WTC11 (cell line): ENCODE results near the gene PAAF1. TPM values are rescaled to one million over a fixed set of nuclear protein-coding genes. Genes with fewer than 3 reads are reported as not detected.

Experiments used
- ATAC-seq: fragments of 200-7000 bp; cut with Tn5 transposase; 2 replicates; pipeline ENCODE4 v1.10.0; 2021; ENCODE audit warnings: mild to moderate bottlenecking, moderate library complexity
- CTCF ChIA-PET: fragments of 300-600 bp; sonication (Branson Sonifier 250); formaldehyde crosslinking; loops from one replicate; lab custom pipeline; 2021; ENCODE audit warnings: antibody characterized with exemption; lab: Charles Lee
- POLR2A ChIA-PET: fragments of 350-600 bp; sonication (Branson Sonifier 250); formaldehyde crosslinking; loops from one replicate; lab custom pipeline; 2021; ENCODE audit warnings: antibody characterized with exemption; lab: Charles Lee
- DNase-seq: peaks from one replicate; pipeline ENCODE4 v3.0.0; 2021; ENCODE audit warnings: low spot score
- H3K27ac Mint-ChIP-seq: 2 replicates; pipeline ENCODE4 v1.8.0; 2021; ENCODE audit warnings: mixed read lengths
- H3K27me3 Mint-ChIP-seq: 2 replicates; pipeline ENCODE4 v1.8.0; 2021; ENCODE audit warnings: low read depth, mild to moderate bottlenecking, moderate library complexity, mixed read lengths
- H3K36me3 Mint-ChIP-seq: 2 replicates; pipeline ENCODE4 v1.8.0; 2021; ENCODE audit warnings: mixed read lengths
- H3K4me1 Mint-ChIP-seq: 2 replicates; pipeline ENCODE4 v1.8.0; 2022; ENCODE audit warnings: mixed read lengths
- H3K4me3 Mint-ChIP-seq: 2 replicates; pipeline ENCODE4 v1.8.0; 2021; ENCODE audit warnings: mild to moderate bottlenecking, moderate library complexity, mixed read lengths
- H3K9me3 Mint-ChIP-seq: 2 replicates; pipeline ENCODE4 v1.8.0; 2021; ENCODE audit warnings: mixed read lengths
- CREB1 ChIP-seq: sonication (generic); formaldehyde crosslinking; IDR thresholded peaks from 2 replicates; pipeline ENCODE4 v1.8.0; 2023; ENCODE audit warnings: mild to moderate bottlenecking, missing genetic modification reagents
- HMGA2 ChIP-seq: fragments of 250-450 bp; sonication (Bioruptor Pico); IDR thresholded peaks from 2 replicates; pipeline ENCODE4 v1.4.0; 2021; ENCODE audit warnings: mild to moderate bottlenecking, moderate library complexity
- JAZF1 ChIP-seq: fragments of 250-450 bp; sonication (Bioruptor Pico); IDR thresholded peaks from 2 replicates; pipeline ENCODE4 v1.9.0; 2021; ENCODE audit warnings: moderate library complexity, mild to moderate bottlenecking, inconsistent platforms
- MXD4 ChIP-seq: fragments of 250-450 bp; sonication (Bioruptor Pico); IDR thresholded peaks from 2 replicates; pipeline ENCODE4 v1.8.0; 2021; ENCODE audit warnings: mild to moderate bottlenecking, moderate library complexity, borderline replicate concordance
- MYBL2 ChIP-seq: sonication (generic); formaldehyde crosslinking; IDR thresholded peaks from 2 replicates; pipeline ENCODE4 v1.8.1; 2023; ENCODE audit warnings: mild to moderate bottlenecking, moderate library complexity, missing genetic modification reagents
- NR3C1 ChIP-seq: sonication (generic); formaldehyde crosslinking; conservative IDR thresholded peaks from 2 replicates; pipeline ENCODE4 v1.8.1; 2023; ENCODE audit warnings: low read depth, mild to moderate bottlenecking, missing genetic modification reagents
- PRRX2 ChIP-seq: fragments of 250-450 bp; sonication (Bioruptor Pico); IDR thresholded peaks from 2 replicates; pipeline ENCODE4 v1.8.0; 2021; ENCODE audit warnings: mild to moderate bottlenecking
- SP1 ChIP-seq: sonication (generic); formaldehyde crosslinking; conservative IDR thresholded peaks from 2 replicates; pipeline ENCODE4 v1.8.1; 2022; ENCODE audit warnings: missing genetic modification reagents
- TEAD4 ChIP-seq: sonication (generic); formaldehyde crosslinking; IDR thresholded peaks from 2 replicates; pipeline ENCODE4 v1.8.0; 2022; ENCODE audit warnings: mild to moderate bottlenecking, missing genetic modification reagents
- ZNF138 ChIP-seq: sonication (generic); formaldehyde crosslinking; conservative IDR thresholded peaks from 2 replicates; pipeline ENCODE4 v1.8.1; 2022; ENCODE audit warnings: mild to moderate bottlenecking, moderate library complexity, missing genetic modification reagents
- ZNF317 ChIP-seq: sonication (generic); formaldehyde crosslinking; IDR thresholded peaks from 2 replicates; pipeline ENCODE4 v1.8.1; 2023; ENCODE audit warnings: low read depth, mild to moderate bottlenecking, moderate library complexity, missing genetic modification reagents, borderline replicate concordance
- ZNF423 ChIP-seq: fragments of 250-450 bp; sonication (Bioruptor Pico); IDR thresholded peaks from 2 replicates; pipeline ENCODE4 v2.1.2; 2022; ENCODE audit warnings: mild to moderate bottlenecking, moderate library complexity
- total RNA-seq: library from RNA; stranded (reverse); gene quantifications from 3 replicates; pipeline ENCODE4 v1.2.3, GENCODE V29; 2021
- TF ChIP-seq, protein P1 (sequence below): fragments of 250-450 bp; sonication (Bioruptor Pico); IDR thresholded peaks from 2 replicates; pipeline ENCODE4 v1.9.0; 2021; ENCODE audit warnings: moderate library complexity, mild to moderate bottlenecking, inconsistent platforms, borderline replicate concordance
- TF ChIP-seq, protein P2 (sequence below): sonication (generic); formaldehyde crosslinking; IDR thresholded peaks from 2 replicates; pipeline ENCODE4 v1.8.0; 2022; ENCODE audit warnings: mild to moderate bottlenecking, missing genetic modification reagents
- TF ChIP-seq, protein P3 (sequence below): sonication (generic); formaldehyde crosslinking; IDR thresholded peaks from 2 replicates; pipeline ENCODE4 v1.8.1; 2023; ENCODE audit warnings: mild to moderate bottlenecking, missing genetic modification reagents
- TF ChIP-seq, protein P4 (sequence below): sonication (generic); formaldehyde crosslinking; IDR thresholded peaks from 2 replicates; pipeline ENCODE4 v1.8.1; 2022; ENCODE audit warnings: missing genetic modification reagents, borderline replicate concordance
- TF ChIP-seq, protein P5 (sequence below): fragments of 250-450 bp; sonication (Bioruptor Pico); IDR thresholded peaks from 2 replicates; pipeline ENCODE4 v1.9.0; 2021; ENCODE audit warnings: mild to moderate bottlenecking
- TF ChIP-seq, protein P6 (sequence below): sonication (generic); formaldehyde crosslinking; IDR thresholded peaks from 2 replicates; pipeline ENCODE4 v1.8.0; 2023; ENCODE audit warnings: missing genetic modification reagents
- TF ChIP-seq, protein P7 (sequence below): fragments of 250-450 bp; sonication (Bioruptor Pico); IDR thresholded peaks from 2 replicates; pipeline ENCODE4 v1.8.0; 2021; ENCODE audit warnings: mild to moderate bottlenecking
- TF ChIP-seq, protein P8 (sequence below): sonication (generic); formaldehyde crosslinking; IDR thresholded peaks from 2 replicates; pipeline ENCODE4 v1.8.1; 2023; ENCODE audit warnings: mild to moderate bottlenecking, missing genetic modification reagents, moderate library complexity
- TF ChIP-seq, protein P9 (sequence below): sonication (generic); formaldehyde crosslinking; IDR thresholded peaks from 2 replicates; pipeline ENCODE4 v1.8.1; 2023; ENCODE audit warnings: mild to moderate bottlenecking, moderate library complexity, missing genetic modification reagents

PAAF1 gene
- total RNA-seq, 1 experiment from 2014 or later, result 27.7 TPM

DNA sequence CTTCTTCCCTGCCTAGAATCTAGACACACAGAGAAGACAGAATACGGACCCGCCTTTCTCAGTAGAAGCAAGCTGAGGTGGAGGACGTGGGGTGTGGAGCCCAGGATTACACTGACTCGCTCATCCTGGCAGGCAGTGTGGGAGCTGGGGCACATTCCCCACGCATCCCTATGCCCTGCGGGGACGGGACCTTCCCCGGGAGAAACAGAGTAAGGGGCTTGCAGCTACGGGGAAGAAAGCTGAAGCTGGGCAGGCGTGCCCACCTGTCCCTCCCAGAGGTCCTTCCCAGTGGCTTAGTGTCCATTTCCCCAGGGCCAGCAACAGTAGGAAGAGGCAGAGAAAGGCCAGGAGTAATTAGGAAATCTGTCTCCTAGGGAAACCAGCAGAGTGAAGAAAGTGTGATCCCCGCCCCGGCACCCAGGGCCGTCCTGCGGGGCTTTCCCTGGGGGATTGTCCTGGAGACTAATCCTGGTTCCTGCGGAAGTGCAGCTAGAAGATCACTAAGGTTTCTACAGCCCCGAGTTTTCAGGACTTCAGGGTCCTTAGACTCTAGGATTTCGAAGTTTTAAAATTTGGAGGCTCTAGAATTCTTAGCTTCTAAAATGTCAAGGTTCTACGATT is 81.8 kb downstream of the PAAF1 start (continued):
- TF ChIP-seq, protein P1, sequence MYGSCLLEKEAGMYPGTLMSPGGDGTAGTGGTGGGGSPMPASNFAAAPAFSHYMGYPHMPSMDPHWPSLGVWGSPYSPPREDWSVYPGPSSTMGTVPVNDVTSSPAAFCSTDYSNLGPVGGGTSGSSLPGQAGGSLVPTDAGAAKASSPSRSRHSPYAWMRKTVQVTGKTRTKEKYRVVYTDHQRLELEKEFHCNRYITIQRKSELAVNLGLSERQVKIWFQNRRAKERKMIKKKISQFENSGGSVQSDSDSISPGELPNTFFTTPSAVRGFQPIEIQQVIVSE (CRISPR knock-in tag), result no peak
- TF ChIP-seq, all 79 proteins: peak for 0

DNA sequence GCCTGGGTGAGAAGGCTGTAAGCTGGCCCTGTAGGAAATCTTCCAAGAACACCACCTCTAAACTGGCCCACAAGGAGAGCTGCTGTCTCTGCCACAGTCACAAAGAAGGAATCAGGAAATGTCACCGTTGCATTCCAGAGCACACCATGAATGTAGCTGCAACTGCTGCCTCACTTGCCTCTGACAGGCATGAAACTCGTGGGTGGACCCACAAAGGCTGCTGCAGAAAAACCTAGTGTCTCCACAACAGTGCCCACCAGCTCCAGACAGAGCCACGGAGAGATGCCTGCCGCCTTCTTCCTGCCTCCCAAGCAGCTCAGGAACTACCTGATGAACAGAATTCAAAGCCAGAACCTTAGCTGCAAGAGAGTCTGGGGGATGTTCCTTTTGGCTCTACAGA is 84.5 kb downstream of the PAAF1 start:
- peaks cover 27% of the 10 kb centered on the region for H3K27me3 Mint-ChIP-seq
- POLR2A ChIA-PET, result no interaction called here
- H3K9me3 Mint-ChIP-seq, result no peaks in the 10 kb centered on the region
- no peak for TF ChIP-seq JAZF1 (CRISPR knock-in tag)
- TF ChIP-seq, protein P2, sequence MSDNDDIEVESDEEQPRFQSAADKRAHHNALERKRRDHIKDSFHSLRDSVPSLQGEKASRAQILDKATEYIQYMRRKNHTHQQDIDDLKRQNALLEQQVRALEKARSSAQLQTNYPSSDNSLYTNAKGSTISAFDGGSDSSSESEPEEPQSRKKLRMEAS (CRISPR knock-in tag), result no peak
- TF ChIP-seq, protein P3, sequence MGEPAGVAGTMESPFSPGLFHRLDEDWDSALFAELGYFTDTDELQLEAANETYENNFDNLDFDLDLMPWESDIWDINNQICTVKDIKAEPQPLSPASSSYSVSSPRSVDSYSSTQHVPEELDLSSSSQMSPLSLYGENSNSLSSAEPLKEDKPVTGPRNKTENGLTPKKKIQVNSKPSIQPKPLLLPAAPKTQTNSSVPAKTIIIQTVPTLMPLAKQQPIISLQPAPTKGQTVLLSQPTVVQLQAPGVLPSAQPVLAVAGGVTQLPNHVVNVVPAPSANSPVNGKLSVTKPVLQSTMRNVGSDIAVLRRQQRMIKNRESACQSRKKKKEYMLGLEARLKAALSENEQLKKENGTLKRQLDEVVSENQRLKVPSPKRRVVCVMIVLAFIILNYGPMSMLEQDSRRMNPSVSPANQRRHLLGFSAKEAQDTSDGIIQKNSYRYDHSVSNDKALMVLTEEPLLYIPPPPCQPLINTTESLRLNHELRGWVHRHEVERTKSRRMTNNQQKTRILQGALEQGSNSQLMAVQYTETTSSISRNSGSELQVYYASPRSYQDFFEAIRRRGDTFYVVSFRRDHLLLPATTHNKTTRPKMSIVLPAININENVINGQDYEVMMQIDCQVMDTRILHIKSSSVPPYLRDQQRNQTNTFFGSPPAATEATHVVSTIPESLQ (CRISPR knock-in tag), result no peak
- TF ChIP-seq, protein P4, sequence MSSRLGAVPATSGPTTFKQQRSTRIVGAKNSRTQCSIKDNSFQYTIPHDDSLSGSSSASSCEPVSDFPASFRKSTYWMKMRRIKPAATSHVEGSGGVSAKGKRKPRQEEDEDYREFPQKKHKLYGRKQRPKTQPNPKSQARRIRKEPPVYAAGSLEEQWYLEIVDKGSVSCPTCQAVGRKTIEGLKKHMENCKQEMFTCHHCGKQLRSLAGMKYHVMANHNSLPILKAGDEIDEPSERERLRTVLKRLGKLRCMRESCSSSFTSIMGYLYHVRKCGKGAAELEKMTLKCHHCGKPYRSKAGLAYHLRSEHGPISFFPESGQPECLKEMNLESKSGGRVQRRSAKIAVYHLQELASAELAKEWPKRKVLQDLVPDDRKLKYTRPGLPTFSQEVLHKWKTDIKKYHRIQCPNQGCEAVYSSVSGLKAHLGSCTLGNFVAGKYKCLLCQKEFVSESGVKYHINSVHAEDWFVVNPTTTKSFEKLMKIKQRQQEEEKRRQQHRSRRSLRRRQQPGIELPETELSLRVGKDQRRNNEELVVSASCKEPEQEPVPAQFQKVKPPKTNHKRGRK, result no peak
- TF ChIP-seq, protein P5, sequence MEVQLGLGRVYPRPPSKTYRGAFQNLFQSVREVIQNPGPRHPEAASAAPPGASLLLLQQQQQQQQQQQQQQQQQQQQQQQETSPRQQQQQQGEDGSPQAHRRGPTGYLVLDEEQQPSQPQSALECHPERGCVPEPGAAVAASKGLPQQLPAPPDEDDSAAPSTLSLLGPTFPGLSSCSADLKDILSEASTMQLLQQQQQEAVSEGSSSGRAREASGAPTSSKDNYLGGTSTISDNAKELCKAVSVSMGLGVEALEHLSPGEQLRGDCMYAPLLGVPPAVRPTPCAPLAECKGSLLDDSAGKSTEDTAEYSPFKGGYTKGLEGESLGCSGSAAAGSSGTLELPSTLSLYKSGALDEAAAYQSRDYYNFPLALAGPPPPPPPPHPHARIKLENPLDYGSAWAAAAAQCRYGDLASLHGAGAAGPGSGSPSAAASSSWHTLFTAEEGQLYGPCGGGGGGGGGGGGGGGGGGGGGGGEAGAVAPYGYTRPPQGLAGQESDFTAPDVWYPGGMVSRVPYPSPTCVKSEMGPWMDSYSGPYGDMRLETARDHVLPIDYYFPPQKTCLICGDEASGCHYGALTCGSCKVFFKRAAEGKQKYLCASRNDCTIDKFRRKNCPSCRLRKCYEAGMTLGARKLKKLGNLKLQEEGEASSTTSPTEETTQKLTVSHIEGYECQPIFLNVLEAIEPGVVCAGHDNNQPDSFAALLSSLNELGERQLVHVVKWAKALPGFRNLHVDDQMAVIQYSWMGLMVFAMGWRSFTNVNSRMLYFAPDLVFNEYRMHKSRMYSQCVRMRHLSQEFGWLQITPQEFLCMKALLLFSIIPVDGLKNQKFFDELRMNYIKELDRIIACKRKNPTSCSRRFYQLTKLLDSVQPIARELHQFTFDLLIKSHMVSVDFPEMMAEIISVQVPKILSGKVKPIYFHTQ (CRISPR knock-in tag), result no peak
- TF ChIP-seq HMGA2, result no peak
- no peak for TF ChIP-seq ZNF138 (CRISPR knock-in tag)
- TF ChIP-seq MYBL2 (CRISPR knock-in tag), result no peak
- no peak for TF ChIP-seq ZNF317
- TF ChIP-seq ZNF423 (CRISPR knock-in tag), result no peak
- TF ChIP-seq, protein P6, sequence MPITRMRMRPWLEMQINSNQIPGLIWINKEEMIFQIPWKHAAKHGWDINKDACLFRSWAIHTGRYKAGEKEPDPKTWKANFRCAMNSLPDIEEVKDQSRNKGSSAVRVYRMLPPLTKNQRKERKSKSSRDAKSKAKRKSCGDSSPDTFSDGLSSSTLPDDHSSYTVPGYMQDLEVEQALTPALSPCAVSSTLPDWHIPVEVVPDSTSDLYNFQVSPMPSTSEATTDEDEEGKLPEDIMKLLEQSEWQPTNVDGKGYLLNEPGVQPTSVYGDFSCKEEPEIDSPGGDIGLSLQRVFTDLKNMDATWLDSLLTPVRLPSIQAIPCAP (CRISPR knock-in tag), result no peak
- no peak for TF ChIP-seq PRRX2 (CRISPR knock-in tag)
- TF ChIP-seq SP1, result no peak
- TF ChIP-seq, all 79 proteins: peak for 0
- H3K4me3 Mint-ChIP-seq, result no peak overlapping the region
- no peaks in the 10 kb centered on the region for H3K36me3 Mint-ChIP-seq
- CTCF ChIA-PET, result interaction anchor here (0.6 kb wide), 1 partner anchor 81 kb away, joined by 5 read pairs; no protein-coding TSS in a partner anchor
- ATAC-seq (no peak), DNase-seq (no peak)
- no peak overlapping the region for H3K27ac Mint-ChIP-seq
- H3K4me1 Mint-ChIP-seq, result peaks cover 15% of the 10 kb centered on the region

DNA sequence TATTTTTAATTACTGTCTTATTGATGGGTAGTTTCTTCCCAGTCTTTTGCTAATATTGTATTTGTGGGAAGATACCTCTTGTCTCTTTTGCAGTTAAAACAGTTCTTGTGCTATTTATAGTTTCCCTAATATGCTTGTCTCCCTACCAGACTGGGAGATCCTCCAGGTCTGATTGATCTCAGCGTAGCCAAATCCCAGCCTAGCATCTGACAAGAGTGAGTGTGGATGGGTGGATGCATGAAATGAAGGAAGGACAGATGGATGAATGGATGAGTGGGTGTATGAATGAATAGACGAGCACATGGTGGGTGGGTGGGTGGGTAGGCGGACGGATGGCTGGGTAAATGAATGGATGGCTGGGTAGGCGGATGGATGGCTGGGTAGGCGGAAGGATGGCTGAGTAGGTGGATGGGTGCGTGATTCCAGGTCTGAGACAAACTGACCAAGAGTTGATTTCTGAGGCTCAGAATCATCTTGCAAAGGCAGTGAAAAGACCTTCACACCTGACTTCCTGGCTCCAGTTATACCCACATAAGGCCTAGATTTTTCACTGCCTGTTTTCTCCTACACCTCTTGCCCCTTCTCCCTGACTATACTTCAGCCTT is 85.4 kb downstream of the PAAF1 start:
- H3K9me3 Mint-ChIP-seq, result no peaks in the 10 kb centered on the region
- ATAC-seq, result no peak
- POLR2A ChIA-PET, result no interaction called here
- peaks cover 15% of the 10 kb centered on the region for H3K4me1 Mint-ChIP-seq
- H3K27me3 Mint-ChIP-seq, result peaks cover 22% of the 10 kb centered on the region
- no peak for DNase-seq
- H3K27ac Mint-ChIP-seq, result no peak overlapping the region
- H3K36me3 Mint-ChIP-seq, result no peaks in the 10 kb centered on the region
- CTCF ChIA-PET, result interaction anchor here (0.6 kb wide), 1 partner anchor 82 kb away, joined by 5 read pairs; no protein-coding TSS in a partner anchor
- no peak overlapping the region for H3K4me3 Mint-ChIP-seq
- TF ChIP-seq, protein P7, sequence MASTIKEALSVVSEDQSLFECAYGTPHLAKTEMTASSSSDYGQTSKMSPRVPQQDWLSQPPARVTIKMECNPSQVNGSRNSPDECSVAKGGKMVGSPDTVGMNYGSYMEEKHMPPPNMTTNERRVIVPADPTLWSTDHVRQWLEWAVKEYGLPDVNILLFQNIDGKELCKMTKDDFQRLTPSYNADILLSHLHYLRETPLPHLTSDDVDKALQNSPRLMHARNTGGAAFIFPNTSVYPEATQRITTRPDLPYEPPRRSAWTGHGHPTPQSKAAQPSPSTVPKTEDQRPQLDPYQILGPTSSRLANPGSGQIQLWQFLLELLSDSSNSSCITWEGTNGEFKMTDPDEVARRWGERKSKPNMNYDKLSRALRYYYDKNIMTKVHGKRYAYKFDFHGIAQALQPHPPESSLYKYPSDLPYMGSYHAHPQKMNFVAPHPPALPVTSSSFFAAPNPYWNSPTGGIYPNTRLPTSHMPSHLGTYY (CRISPR knock-in tag), result no peak
- TF ChIP-seq TEAD4 (CRISPR knock-in tag) (no peak), MXD4 (CRISPR knock-in tag) (no peak), NR3C1 (no peak), CREB1 (CRISPR knock-in tag) (no peak)
- TF ChIP-seq, protein P8, sequence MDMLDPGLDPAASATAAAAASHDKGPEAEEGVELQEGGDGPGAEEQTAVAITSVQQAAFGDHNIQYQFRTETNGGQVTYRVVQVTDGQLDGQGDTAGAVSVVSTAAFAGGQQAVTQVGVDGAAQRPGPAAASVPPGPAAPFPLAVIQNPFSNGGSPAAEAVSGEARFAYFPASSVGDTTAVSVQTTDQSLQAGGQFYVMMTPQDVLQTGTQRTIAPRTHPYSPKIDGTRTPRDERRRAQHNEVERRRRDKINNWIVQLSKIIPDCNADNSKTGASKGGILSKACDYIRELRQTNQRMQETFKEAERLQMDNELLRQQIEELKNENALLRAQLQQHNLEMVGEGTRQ (CRISPR knock-in tag), result no peak
- TF ChIP-seq, protein P9, sequence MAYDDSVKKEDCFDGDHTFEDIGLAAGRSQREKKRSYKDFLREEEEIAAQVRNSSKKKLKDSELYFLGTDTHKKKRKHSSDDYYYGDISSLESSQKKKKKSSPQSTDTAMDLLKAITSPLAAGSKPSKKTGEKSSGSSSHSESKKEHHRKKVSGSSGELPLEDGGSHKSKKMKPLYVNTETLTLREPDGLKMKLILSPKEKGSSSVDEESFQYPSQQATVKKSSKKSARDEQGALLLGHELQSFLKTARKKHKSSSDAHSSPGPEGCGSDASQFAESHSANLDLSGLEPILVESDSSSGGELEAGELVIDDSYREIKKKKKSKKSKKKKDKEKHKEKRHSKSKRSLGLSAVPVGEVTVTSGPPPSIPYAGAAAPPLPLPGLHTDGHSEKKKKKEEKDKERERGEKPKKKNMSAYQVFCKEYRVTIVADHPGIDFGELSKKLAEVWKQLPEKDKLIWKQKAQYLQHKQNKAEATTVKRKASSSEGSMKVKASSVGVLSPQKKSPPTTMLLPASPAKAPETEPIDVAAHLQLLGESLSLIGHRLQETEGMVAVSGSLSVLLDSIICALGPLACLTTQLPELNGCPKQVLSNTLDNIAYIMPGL (CRISPR knock-in tag), result no peak
